Spinal cord (tissue), 10 donors: ENCODE data around the gene VCX2. TPM values are rescaled to one million over a fixed set of nuclear protein-coding genes. Genes with fewer than 3 reads are reported as not detected.
A peak's percentile ranks its signal among the peaks of the same experiment; 100 is the strongest.
"Not testable (repeated sequence)": the region's sequence is repeated elsewhere in the genome, so short reads cannot be mapped to it uniquely, and the experiment has no call there.

Source experiments
- DNase-seq, 6 donors: peaks; one replicate each; pipeline versions ENCODE4 v3.0.0 to v3.0.0-alpha.2; 2013 to 2015; ENCODE audit warnings: low spot score in 6 of 6, low read depth in 4 of 6
- H3K27ac ChIP-seq: one replicate; pipeline ENCODE4 v1.5.1; 2013; ENCODE audit warnings: low read depth, low read length, control low read depth
- H3K27me3 ChIP-seq: one replicate; pipeline ENCODE4 v1.6.1; 2013; ENCODE audit warnings: low read length; ENCODE audit not compliant: control insufficient read depth, insufficient read depth
- H3K36me3 ChIP-seq: one replicate; pipeline ENCODE4 v1.6.1; 2013; ENCODE audit warnings: low read length; ENCODE audit not compliant: control insufficient read depth, insufficient read depth
- H3K4me1 ChIP-seq: one replicate; pipeline ENCODE4 v1.6.1; 2013; ENCODE audit warnings: low read length; ENCODE audit not compliant: control insufficient read depth, insufficient read depth
- H3K4me3 ChIP-seq: one replicate; pipeline ENCODE4 v1.5.1; 2013; ENCODE audit warnings: low read depth, low read length, control low read depth
- H3K9me3 ChIP-seq: one replicate; pipeline ENCODE4 v1.6.1; 2013; ENCODE audit warnings: low read length; ENCODE audit not compliant: control insufficient read depth, insufficient read depth
- WGBS: methylation state at CpG from one replicate; pipeline ENCODE4 v1.1.5; 2013; ENCODE audit warnings: missing lambda C conversion rate; ENCODE audit not compliant: insufficient coverage; 5-methylcytosine and 5-hydroxymethylcytosine counted together
- polyA plus RNA-seq, 2 donors: library from polyadenylated mRNA; unstranded; fragments of 120-200 nt; gene quantifications; one replicate each; pipeline ENCODE4 v1.2.1, GENCODE V29; 2013; ENCODE audit not compliant: insufficient read length in 2 of 2
- small RNA-seq: library from RNA; depleted of rRNA; stranded (forward); fragments of <200 nt; gene quantifications from one replicate; pipeline ENCODE3, GENCODE V24; 2014; ENCODE audit warnings: low replicate concordance
- total RNA-seq, 2 donors: library from RNA; depleted of rRNA in 1 of 2; stranded (reverse); fragments of 120-200 nt in 1 of 2; fragments of >200 nt in 1 of 2; gene quantifications; one replicate each; pipeline versions ENCODE4 v1.2.3 to v1.2.4, GENCODE V29; 2013 to 2014
- donor health status: healthy.

Gene VCX2
- total and polyA plus RNA-seq, 4 donors, result not detected

- no peaks in the 10 kb centered on the region for H3K36me3 ChIP-seq
- WGBS, result no CpG with 5 or more reads among the region's 3 CpGs
- DNase-seq, result no peak
- H3K4me3 ChIP-seq, result no peak overlapping the region
- no peak overlapping the region for H3K27ac ChIP-seq
- no peaks in the 10 kb centered on the region for H3K27me3 ChIP-seq
- H3K9me3 ChIP-seq, result no peaks in the 10 kb centered on the region
- H3K4me1 ChIP-seq, result no peaks in the 10 kb centered on the region
Observed at GRCh38 chrX:8126648-8127047, 44.4 kb downstream of the VCX2 start.

GRCh38 chrX:8126092-8126491, 45.0 kb downstream of the VCX2 start:
- no peak overlapping the region for H3K27ac ChIP-seq
- DNase-seq, result no peak
- no peaks in the 10 kb centered on the region for H3K4me1 ChIP-seq
- no peaks in the 10 kb centered on the region for H3K27me3 ChIP-seq
- H3K4me3 ChIP-seq, result no peak overlapping the region
- WGBS, result no CpG with 5 or more reads among the region's 1 CpG
- no peaks in the 10 kb centered on the region for H3K36me3 ChIP-seq
- no peaks in the 10 kb centered on the region for H3K9me3 ChIP-seq

- H3K36me3 ChIP-seq, result no peaks in the 10 kb centered on the region
- H3K27me3 ChIP-seq, result no peaks in the 10 kb centered on the region
- no peak for DNase-seq
- 89% methylated on average over 6 of the region's 6 CpGs for WGBS
- H3K4me1 ChIP-seq, result no peaks in the 10 kb centered on the region
- H3K27ac ChIP-seq, result no peak overlapping the region
- H3K9me3 ChIP-seq, result no peaks in the 10 kb centered on the region
- no peak overlapping the region for H3K4me3 ChIP-seq
Observed at GRCh38 chrX:8125566-8125965, 45.5 kb downstream of the VCX2 start.

GRCh38 chrX:8122538-8122937, 48.5 kb downstream of the VCX2 start:
- no peaks in the 10 kb centered on the region for H3K27me3 ChIP-seq
- no peak overlapping the region for H3K4me3 ChIP-seq
- no peak for DNase-seq
- no peak overlapping the region for H3K27ac ChIP-seq
- H3K9me3 ChIP-seq, result no peaks in the 10 kb centered on the region
- WGBS, result 87% methylated on average over 2 of the region's 6 CpGs
- no peaks in the 10 kb centered on the region for H3K4me1 ChIP-seq
- no peaks in the 10 kb centered on the region for H3K36me3 ChIP-seq

GRCh38 chrX:8121391-8121790, 49.7 kb downstream of the VCX2 start:
- H3K4me1 ChIP-seq, H3K36me3 ChIP-seq, DNase-seq, H3K9me3 ChIP-seq, H3K27me3 ChIP-seq, H3K4me3 ChIP-seq, H3K27ac ChIP-seq: not testable (repeated sequence)
- WGBS, result 97% methylated on average over 17 of the region's 23 CpGs

Small RNAs within 50 kb of the gene (small RNA-seq; reads per million reads assigned to genes)
- gene MIR651, result 3.6 reads per million, percentile 93 among the genes with 10 or more reads in this experiment

Other genes with a start within 250 kb of the VCX2 start
- gene PNPLA4, start 243.9 kb downstream of the VCX2 start, total RNA-seq, result 10 to 100 TPM; 19.7 to 22.6 TPM
- gene PNPLA4, start 243.9 kb downstream of the VCX2 start, polyA plus RNA-seq, result 10 to 100 TPM; 15.8 to 18.7 TPM